Gastrocnemius medialis (tissue), 4 donors: ENCODE results near the gene TRIO.

Source experiments
- CTCF ChIP-seq, 5 experiments: fragments of 450-650 bp in 3 of 5; fragments of 200-600 bp in 2 of 5; sonication (generic) in 2 of 5; IDR thresholded peaks in 4 of 5; conservative IDR thresholded peaks in 1 of 5; 1 replicate in 4 of 5; 2 replicates in 1 of 5; pipeline ENCODE4 v1.5.1; 2016 to 2019; ENCODE audit warnings: antibody characterized with exemption in 5 of 5, mild to moderate bottlenecking in 3 of 5, moderate library complexity in 3 of 5
- POLR2A ChIP-seq, 2 donors: fragments of 450-650 bp; IDR thresholded peaks; one replicate each; pipeline ENCODE4 v1.6.1; 2017; ENCODE audit warnings: antibody characterized with exemption in 2 of 2, mild to moderate bottlenecking in 2 of 2, moderate library complexity in 2 of 2

GRCh38 chr5:14138608-14139540 is 4.3 kb upstream of the TRIO start:
- TF ChIP-seq CTCF (IDR thresholded peaks at IDR 0.05 in 4 of 5, conservative IDR thresholded peaks at IDR 0.05 in 1 of 5) (no peak), POLR2A (IDR thresholded peaks at IDR 0.05) (no peak)
